ENCODE data around the gene VTCN1.

VTCN1 gene

GRCh38 chr1:117116090-117116783, 94.5 kb downstream of the VTCN1 start:
- TF ChIP-seq CTCF (IDR thresholded peaks at IDR 0.05; ENCODE audit: control extremely low read depth, extremely low read depth, low read depth, missing control alignments) = no peak
- POLR2A ChIA-PET = no interaction called here
- no peak for DNase-seq (ENCODE audit: extremely low spot score)
- CTCF ChIA-PET = interaction anchor here (0.9 to 2.5 kb wide), 3 partner anchors 13 to 48 kb away, joined by 3 to 13 read pairs (median 6); no protein-coding TSS in a partner anchor

- no peak for TF ChIP-seq CTCF (IDR thresholded peaks at IDR 0.05; ENCODE audit: control extremely low read depth, extremely low read depth, low read depth, missing control alignments)
- ChIA-PET POLR2A (no interaction called here), CTCF (interaction anchor here (0.7 to 2.5 kb wide), 5 partner anchors 10 to 781 kb away, joined by 3 to 13 read pairs (median 4); no protein-coding TSS in a partner anchor)
- DNase-seq (ENCODE audit: extremely low spot score) = no peak
Measured at GRCh38 chr1:117114877-117115276, 95.8 kb downstream of the VTCN1 start.

- DNase-seq (ENCODE audit: extremely low spot score) = no peak
- TF ChIP-seq CTCF (IDR thresholded peaks at IDR 0.05; ENCODE audit: control extremely low read depth, extremely low read depth, low read depth, missing control alignments) = no peak
- ChIA-PET CTCF (interaction anchor here (0.7 to 1.7 kb wide), 6 partner anchors 8 to 46 kb away, joined by 3 to 5 read pairs (median 3); partner anchors contain the start of gene TRIM45), POLR2A (no interaction called here)
Measured at GRCh38 chr1:117113199-117113598, 97.5 kb downstream of the VTCN1 start.

- ChIA-PET CTCF (interaction anchor here (1.2 to 1.6 kb wide), 2 partner anchors 9 to 16 kb away, joined by 3 read pairs; partner anchors contain the start of gene TRIM45), POLR2A (no interaction called here)
- TF ChIP-seq CTCF (IDR thresholded peaks at IDR 0.05; ENCODE audit: control extremely low read depth, extremely low read depth, low read depth, missing control alignments) = no peak
- DNase-seq (ENCODE audit: extremely low spot score) = no peak
Measured at GRCh38 chr1:117112047-117112717, 98.5 kb downstream of the VTCN1 start.

- no peak for TF ChIP-seq CTCF (IDR thresholded peaks at IDR 0.05; ENCODE audit: control extremely low read depth, extremely low read depth, low read depth, missing control alignments)
- DNase-seq (ENCODE audit: extremely low spot score) = no peak
- ChIA-PET POLR2A (no interaction called here), CTCF (interaction anchor here (1.1 to 1.8 kb wide), 7 partner anchors 8 to 41 kb away, joined by 3 to 8 read pairs (median 3); no protein-coding TSS in a partner anchor)
Measured at GRCh38 chr1:117110774-117111173, 100.0 kb downstream of the VTCN1 start.

- ChIA-PET CTCF (interaction anchor here (1.2 to 1.3 kb wide), 4 partner anchors 12 to 21 kb away, joined by 3 to 4 read pairs (median 4); no protein-coding TSS in a partner anchor), POLR2A (no interaction called here)
- no peak for TF ChIP-seq CTCF (IDR thresholded peaks at IDR 0.05; ENCODE audit: control extremely low read depth, extremely low read depth, low read depth, missing control alignments)
- no peak for DNase-seq (ENCODE audit: extremely low spot score)
Measured at GRCh38 chr1:117107364-117107763, 103.4 kb downstream of the VTCN1 start.
